GM12872 (cell line): ENCODE measurements around the gene ARID3A.

Source experiments
- CTCF ChIP-seq: IDR thresholded peaks from 3 replicates; pipeline ENCODE4 v1.5.1; 2011; ENCODE audit warnings: low read depth, mild to moderate bottlenecking, low read length, moderate library complexity; ENCODE audit not compliant: insufficient read depth

The ARID3A gene

GRCh38 chr19:948842-949496, 23.1 kb downstream of the ARID3A start:
- no peak for TF ChIP-seq CTCF

- no peak for TF ChIP-seq CTCF
Observed at GRCh38 chr19:950352-951066, 24.7 kb downstream of the ARID3A start.

GRCh38 chr19:952049-952679, 26.3 kb downstream of the ARID3A start:
- TF ChIP-seq CTCF: no peak

GRCh38 chr19:952680-953444, 27.0 kb downstream of the ARID3A start:
- no peak for TF ChIP-seq CTCF

GRCh38 chr19:953445-954271, 27.8 kb downstream of the ARID3A start:
- TF ChIP-seq CTCF: no peak

- no peak for TF ChIP-seq CTCF
Observed at GRCh38 chr19:954272-954671, 28.4 kb downstream of the ARID3A start.
